Neural progenitor cell (in vitro differentiated cells): ENCODE measurements around the gene SPATA7. TPM values are rescaled to one million over a fixed set of nuclear protein-coding genes. Genes with fewer than 3 reads are reported as not detected.

Experiments used
- DNase-seq: peaks from one replicate; pipeline ENCODE4 v3.0.0-alpha.2; 2016; ENCODE audit warnings: low spot score
- H2AFZ ChIP-seq: fragments of 200-600 bp; sonication (generic); replicated peaks from 2 replicates; pipeline ENCODE4 v1.6.1; 2016; ENCODE audit warnings: antibody characterized with exemption
- H3F3A ChIP-seq: fragments of 200-600 bp; sonication (generic); 2 replicates; pipeline ENCODE4 v1.6.1; 2016; ENCODE audit warnings: antibody characterized with exemption, low read depth
- H3K27ac ChIP-seq: fragments of 200-600 bp; sonication (generic); 2 replicates; pipeline ENCODE4 v1.5.1; 2016; ENCODE audit warnings: mild to moderate bottlenecking
- H3K27me3 ChIP-seq: fragments of 200-600 bp; sonication (generic); 2 replicates; pipeline ENCODE4 v1.6.1; 2016; ENCODE audit warnings: mild to moderate bottlenecking, moderate library complexity
- H3K36me3 ChIP-seq: fragments of 200-600 bp; sonication (generic); 2 replicates; pipeline ENCODE4 v1.5.1; 2016
- H3K4me1 ChIP-seq: fragments of 200-600 bp; sonication (generic); 2 replicates; pipeline ENCODE4 v1.6.1; 2016; ENCODE audit warnings: mixed run types
- H3K4me2 ChIP-seq: fragments of 200-600 bp; sonication (generic); 2 replicates; pipeline ENCODE4 v1.6.1; 2016
- H3K4me3 ChIP-seq: fragments of 200-600 bp; sonication (generic); 2 replicates; pipeline ENCODE4 v1.5.1; 2016
- H3K79me2 ChIP-seq: fragments of 200-600 bp; sonication (generic); 2 replicates; pipeline ENCODE4 v1.6.1; 2016; ENCODE audit warnings: low read depth
- H3K9ac ChIP-seq: fragments of 200-600 bp; sonication (generic); 2 replicates; pipeline ENCODE4 v1.6.1; 2016
- H3K9me3 ChIP-seq: fragments of 200-600 bp; sonication (generic); 2 replicates; pipeline ENCODE4 v1.5.1; 2016; ENCODE audit warnings: low read depth
- H4K20me1 ChIP-seq: fragments of 200-600 bp; sonication (generic); 2 replicates; pipeline ENCODE4 v1.6.1; 2016; ENCODE audit warnings: low read depth
- H3K27ac Mint-ChIP-seq: 3 replicates; pipeline ENCODE4 v1.8.0; 2021; ENCODE audit warnings: mixed read lengths
- H3K27me3 Mint-ChIP-seq: 2 replicates; pipeline ENCODE4 v1.8.0; 2022; ENCODE audit warnings: low read depth, mild to moderate bottlenecking, inconsistent platforms, moderate library complexity, mixed read lengths; ENCODE audit not compliant: insufficient read depth
- H3K36me3 Mint-ChIP-seq: 3 replicates; pipeline ENCODE4 v1.8.0; 2021; ENCODE audit warnings: mixed read lengths
- H3K4me1 Mint-ChIP-seq: 3 replicates; pipeline ENCODE4 v1.8.0; 2021; ENCODE audit warnings: mixed read lengths
- H3K4me3 Mint-ChIP-seq: 3 replicates; pipeline ENCODE4 v1.8.0; 2021; ENCODE audit warnings: mild to moderate bottlenecking, moderate library complexity, mixed read lengths
- H3K9me3 Mint-ChIP-seq: 3 replicates; pipeline ENCODE4 v1.8.0; 2020; ENCODE audit warnings: mixed read lengths
- CTCF ChIP-seq: fragments of 200-600 bp; sonication (generic); IDR thresholded peaks from 2 replicates; pipeline ENCODE4 v1.5.1; 2017; ENCODE audit warnings: antibody characterized with exemption, mild to moderate bottlenecking
- EZH2 ChIP-seq: fragments of 200-600 bp; sonication (generic); IDR thresholded peaks from 2 replicates; pipeline ENCODE4 v1.6.1; 2017; ENCODE audit warnings: antibody characterized with exemption, mild to moderate bottlenecking, moderate library complexity
- EZH2phosphoT487 ChIP-seq: fragments of 200-600 bp; sonication (generic); IDR thresholded peaks from 2 replicates; pipeline ENCODE4 v1.6.1; 2017; ENCODE audit warnings: antibody characterized with exemption
- total RNA-seq: library from RNA; depleted of rRNA; stranded (reverse); fragments of >200 nt; gene quantifications from 2 replicates; pipeline ENCODE4 v1.2.3, GENCODE V29; 2015; ENCODE audit warnings: low replicate concordance

Gene SPATA7
- total RNA-seq, 1 donor from 2014 or later = 39.9 TPM

- no peak for DNase-seq
- H3K27me3 ChIP-seq = no peaks in the 10 kb centered on the region
- no peak overlapping the region for H3K27ac ChIP-seq
- Mint-ChIP-seq H3K27ac (no peak overlapping the region), H3K27me3 (no peaks in the 10 kb centered on the region), H3K9me3 (peaks cover 4% of the 10 kb centered on the region), H3K4me3 (no peak overlapping the region), H3K4me1 (peaks cover 4% of the 10 kb centered on the region), H3K36me3 (peaks cover 16% of the 10 kb centered on the region)
- H4K20me1 ChIP-seq = no peaks in the 10 kb centered on the region
- no peak overlapping the region for H3K4me2 ChIP-seq
- no peak overlapping the region for H2AFZ ChIP-seq
- H3K4me3 ChIP-seq = no peak overlapping the region
- H3F3A ChIP-seq = peaks cover 4% of the 10 kb centered on the region
- peaks cover 6% of the 10 kb centered on the region for H3K4me1 ChIP-seq
- H3K79me2 ChIP-seq = no peaks in the 10 kb centered on the region
- H3K9ac ChIP-seq = no peak overlapping the region
- TF ChIP-seq EZH2phosphoT487 (no peak), EZH2 (no peak), CTCF (no peak)
- peaks cover 4% of the 10 kb centered on the region for H3K9me3 ChIP-seq
- H3K36me3 ChIP-seq = peaks cover 9% of the 10 kb centered on the region
Observed at GRCh38 chr14:88422919-88423650, 37.6 kb downstream of the SPATA7 start.

- Histone ChIP-seq H3K4me3 (no peak overlapping the region), H3K79me2 (no peaks in the 10 kb centered on the region), H4K20me1 (no peaks in the 10 kb centered on the region), H3K27ac (no peak overlapping the region), H3K9me3 (no peaks in the 10 kb centered on the region), H3K27me3 (no peaks in the 10 kb centered on the region), H2AFZ (no peak overlapping the region), H3K4me2 (no peak overlapping the region), H3F3A (peaks cover 4% of the 10 kb centered on the region), H3K4me1 (peaks cover 6% of the 10 kb centered on the region), H3K36me3 (no peaks in the 10 kb centered on the region), H3K9ac (no peak overlapping the region)
- Mint-ChIP-seq H3K4me1 (peaks cover 4% of the 10 kb centered on the region), H3K4me3 (no peak overlapping the region), H3K9me3 (no peaks in the 10 kb centered on the region), H3K27ac (no peak overlapping the region), H3K27me3 (no peaks in the 10 kb centered on the region), H3K36me3 (peaks cover 12% of the 10 kb centered on the region)
- TF ChIP-seq EZH2phosphoT487 (no peak), EZH2 (no peak), CTCF (no peak)
- no peak for DNase-seq
Observed at GRCh38 chr14:88424573-88424972, 39.1 kb downstream of the SPATA7 start.

GRCh38 chr14:88426271-88426670 lies 40.8 kb downstream of the SPATA7 start:
- peak overlapping the region; percentile 38 for H3K27ac ChIP-seq
- no peak overlapping the region for H3K4me2 ChIP-seq
- H2AFZ ChIP-seq = no peak overlapping the region
- peaks cover 6% of the 10 kb centered on the region for H3K4me1 ChIP-seq
- H3K9me3 ChIP-seq = no peaks in the 10 kb centered on the region
- no peak overlapping the region for H3K9ac ChIP-seq
- H3K36me3 ChIP-seq = no peaks in the 10 kb centered on the region
- H3K4me3 ChIP-seq = no peak overlapping the region
- DNase-seq = peak; percentile 7
- Mint-ChIP-seq H3K4me1 (peaks cover 4% of the 10 kb centered on the region), H3K9me3 (no peaks in the 10 kb centered on the region), H3K27ac (peak overlapping the region; percentile 24), H3K36me3 (peaks cover 9% of the 10 kb centered on the region), H3K27me3 (no peaks in the 10 kb centered on the region), H3K4me3 (no peak overlapping the region)
- H3F3A ChIP-seq = peaks cover 4% of the 10 kb centered on the region
- TF ChIP-seq EZH2 = no peak
- no peak for TF ChIP-seq CTCF
- TF ChIP-seq EZH2phosphoT487 = no peak
- H4K20me1 ChIP-seq = no peaks in the 10 kb centered on the region
- no peaks in the 10 kb centered on the region for H3K27me3 ChIP-seq
- H3K79me2 ChIP-seq = no peaks in the 10 kb centered on the region
